OCI-LY3 (cell line): ENCODE measurements around the gene GNAQ.

Experiments used
- EZH2phosphoT487 ChIP-seq: fragments of 200-600 bp; shearing (Covaris generic); IDR thresholded peaks from 2 replicates; pipeline ENCODE4 v1.6.1; 2018; ENCODE audit warnings: antibody characterized with exemption, mixed run types, low read depth
- TF ChIP-seq, protein P1 (sequence below): fragments of 200-600, 300-600 bp; sonication (generic); IDR thresholded peaks from 2 replicates; pipeline ENCODE4 v1.5.1; 2014; ENCODE audit warnings: antibody characterized with exemption, low read length, low read depth

GRCh38 chr9:77933976-77934375, 97.6 kb downstream of the GNAQ start:
- TF ChIP-seq, protein P1, sequence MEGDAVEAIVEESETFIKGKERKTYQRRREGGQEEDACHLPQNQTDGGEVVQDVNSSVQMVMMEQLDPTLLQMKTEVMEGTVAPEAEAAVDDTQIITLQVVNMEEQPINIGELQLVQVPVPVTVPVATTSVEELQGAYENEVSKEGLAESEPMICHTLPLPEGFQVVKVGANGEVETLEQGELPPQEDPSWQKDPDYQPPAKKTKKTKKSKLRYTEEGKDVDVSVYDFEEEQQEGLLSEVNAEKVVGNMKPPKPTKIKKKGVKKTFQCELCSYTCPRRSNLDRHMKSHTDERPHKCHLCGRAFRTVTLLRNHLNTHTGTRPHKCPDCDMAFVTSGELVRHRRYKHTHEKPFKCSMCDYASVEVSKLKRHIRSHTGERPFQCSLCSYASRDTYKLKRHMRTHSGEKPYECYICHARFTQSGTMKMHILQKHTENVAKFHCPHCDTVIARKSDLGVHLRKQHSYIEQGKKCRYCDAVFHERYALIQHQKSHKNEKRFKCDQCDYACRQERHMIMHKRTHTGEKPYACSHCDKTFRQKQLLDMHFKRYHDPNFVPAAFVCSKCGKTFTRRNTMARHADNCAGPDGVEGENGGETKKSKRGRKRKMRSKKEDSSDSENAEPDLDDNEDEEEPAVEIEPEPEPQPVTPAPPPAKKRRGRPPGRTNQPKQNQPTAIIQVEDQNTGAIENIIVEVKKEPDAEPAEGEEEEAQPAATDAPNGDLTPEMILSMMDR: no peak
- no peak for TF ChIP-seq EZH2phosphoT487
